ENCODE measurements around the gene OR5B2.
A peak's percentile ranks its signal among the peaks of the same experiment; 100 is the strongest.
"Not testable (repeated sequence)": the region's sequence is repeated elsewhere in the genome, so short reads cannot be mapped to it uniquely, and the experiment has no call there.

OR5B2 gene

DNA sequence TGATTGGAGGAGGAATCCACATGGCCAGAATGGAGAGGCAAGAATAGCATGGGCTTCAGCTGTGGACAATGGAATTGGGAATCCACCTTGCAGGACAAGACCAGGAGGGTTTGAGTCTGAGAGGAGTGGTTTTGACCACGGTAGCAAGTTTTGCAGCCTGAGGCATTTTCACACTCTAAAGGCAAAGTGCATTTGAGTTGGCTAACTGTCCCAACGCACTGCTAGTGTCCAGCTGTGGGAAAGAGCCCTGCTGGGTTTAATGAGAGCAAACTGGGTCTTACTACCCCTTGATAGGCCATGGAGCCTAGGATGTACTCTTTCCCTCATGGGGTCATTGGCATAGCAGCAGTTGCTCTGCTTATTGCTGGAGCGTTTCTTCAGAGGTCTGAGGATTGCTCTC is at the start of gene OR5B2:
Gene OR5B2 (minus strand): TSS at position 101 of the 400 bp plus-strand sequence. CDS start 4,860 bp downstream, outside the sequence.
- Mint-ChIP-seq H3K36me3 (peaks cover 5% of the 10 kb centered on the region), H3K9me3 (peaks cover 23% of the 10 kb centered on the region), H3K4me3 (no peak within 1 kb of the TSS), H3K4me1 (no peaks in the 10 kb centered on the region), H3K27me3 (peaks cover 35% of the 10 kb centered on the region), H3K27ac (no peak within 1 kb of the TSS)

DNA sequence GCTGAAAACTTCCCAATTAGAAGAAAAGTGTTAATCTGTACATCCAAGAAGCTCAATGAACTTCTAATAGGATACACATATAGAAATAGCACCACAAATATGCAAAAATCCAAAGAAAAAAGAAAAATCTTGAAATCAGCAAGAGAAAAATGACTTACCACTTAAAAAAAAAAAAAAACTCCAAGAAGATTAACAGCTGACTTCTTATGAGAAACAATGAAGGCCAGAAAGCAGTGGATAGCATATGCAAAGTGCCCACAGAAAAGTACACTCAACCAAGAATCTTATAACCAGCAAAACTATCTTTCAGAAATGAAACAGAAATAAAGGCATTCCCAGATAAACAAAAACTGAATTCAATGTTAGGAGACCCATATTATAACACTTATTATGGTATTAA is 44.0 kb upstream of the OR5B2 start:
- H3K4me1 Mint-ChIP-seq: no peaks in the 10 kb centered on the region
- H3K27ac Mint-ChIP-seq: no peak overlapping the region
- H3K36me3 Mint-ChIP-seq: peaks cover 17% of the 10 kb centered on the region
- no peak overlapping the region for H3K4me3 Mint-ChIP-seq
- H3K27me3 Mint-ChIP-seq: peaks cover 12% of the 10 kb centered on the region
- H3K9me3 Mint-ChIP-seq: peaks cover 37% of the 10 kb centered on the region

- H3K27me3 Mint-ChIP-seq: peaks cover 5% of the 10 kb centered on the region
- peaks cover 4% of the 10 kb centered on the region for H3K9me3 Mint-ChIP-seq
- no peak overlapping the region for H3K27ac Mint-ChIP-seq
- peaks cover 3% of the 10 kb centered on the region for H3K36me3 Mint-ChIP-seq
- no peak overlapping the region for H3K4me3 Mint-ChIP-seq
- H3K4me1 Mint-ChIP-seq: no peaks in the 10 kb centered on the region
Observed at GRCh38 chr11:58466293-58466692, 38.4 kb upstream of the OR5B2 start.

DNA sequence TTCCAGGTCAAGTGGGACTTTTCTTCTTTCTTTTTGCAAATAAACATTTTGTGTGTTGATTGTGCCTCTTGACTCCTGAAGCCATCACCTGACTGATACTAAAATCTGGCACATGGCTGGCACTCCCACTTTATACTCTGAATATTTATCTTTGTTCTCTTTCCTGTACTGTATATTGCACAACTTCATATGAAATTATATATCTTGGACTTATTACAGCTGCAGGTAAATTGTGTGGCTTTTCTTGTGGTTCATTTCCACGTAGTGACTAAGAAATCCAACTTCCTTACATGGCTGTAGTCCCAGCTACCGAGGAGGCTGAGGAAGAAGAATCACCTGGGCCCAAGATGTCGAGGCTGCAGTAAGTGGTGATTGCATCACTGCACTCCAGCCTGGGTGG is 37.8 kb upstream of the OR5B2 start:
- no peak overlapping the region for H3K4me3 Mint-ChIP-seq

DNA sequence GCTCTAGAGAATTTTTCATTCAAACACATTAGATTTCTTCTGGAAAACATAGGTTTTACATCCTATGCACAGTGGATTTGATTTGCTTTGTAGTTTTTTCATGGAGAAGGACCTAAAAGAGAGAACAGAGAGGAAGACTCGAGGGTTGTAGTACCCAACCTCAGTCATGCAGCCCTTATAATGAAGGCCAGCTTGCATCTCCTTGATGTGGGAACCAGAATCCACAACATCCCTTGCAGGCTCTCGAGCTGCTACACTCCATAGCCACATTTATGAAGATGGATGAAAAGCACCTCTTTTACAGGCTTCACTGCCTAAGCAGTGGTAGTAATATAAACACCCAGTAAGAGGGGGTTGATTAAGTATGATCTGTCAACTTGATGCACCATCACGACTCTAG is 23.7 kb upstream of the OR5B2 start:
- Mint-ChIP-seq H3K4me1 (no peaks in the 10 kb centered on the region), H3K27me3 (peaks cover 3% of the 10 kb centered on the region), H3K36me3 (peaks cover 2% of the 10 kb centered on the region), H3K27ac (no peak overlapping the region), H3K4me3 (no peak overlapping the region), H3K9me3 (no peaks in the 10 kb centered on the region)

More for the DNA sequence above, 37.8 kb upstream of the OR5B2 start:
- Mint-ChIP-seq H3K36me3 (peaks cover 3% of the 10 kb centered on the region), H3K9me3 (peaks cover 4% of the 10 kb centered on the region), H3K4me1 (no peaks in the 10 kb centered on the region), H3K27me3 (peaks cover 5% of the 10 kb centered on the region), H3K27ac (no peak overlapping the region)

- Mint-ChIP-seq H3K4me3 (no peak overlapping the region), H3K27me3 (peaks cover 12% of the 10 kb centered on the region), H3K36me3 (peaks cover 6% of the 10 kb centered on the region), H3K27ac (no peak overlapping the region), H3K9me3 (peaks cover 5% of the 10 kb centered on the region), H3K4me1 (no peaks in the 10 kb centered on the region)
Observed at GRCh38 chr11:58446294-58446693, 18.4 kb upstream of the OR5B2 start.

DNA sequence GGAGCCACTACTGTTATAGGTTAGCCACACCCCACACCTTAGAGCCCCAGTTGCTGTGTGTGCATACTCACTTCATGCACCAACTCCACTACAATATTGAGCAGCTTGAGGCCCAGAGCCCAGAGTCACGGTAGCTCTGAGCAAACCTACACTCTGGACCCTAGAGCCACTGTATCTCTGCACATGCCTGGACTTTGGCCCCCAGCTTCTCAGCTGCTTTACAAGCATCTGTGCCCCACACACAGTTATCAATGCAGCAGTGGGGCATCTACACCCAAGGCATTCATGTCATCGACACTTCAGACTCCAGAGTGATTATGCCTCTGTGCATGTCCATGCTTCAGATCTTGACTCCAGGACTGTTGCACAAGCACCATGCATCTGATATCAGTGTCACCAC is 16.4 kb upstream of the OR5B2 start:
- no peak overlapping the region for H3K4me3 Mint-ChIP-seq
- peaks cover 5% of the 10 kb centered on the region for H3K9me3 Mint-ChIP-seq
- peaks cover 16% of the 10 kb centered on the region for H3K27me3 Mint-ChIP-seq
- H3K4me1 Mint-ChIP-seq: no peaks in the 10 kb centered on the region
- peaks cover 6% of the 10 kb centered on the region for H3K36me3 Mint-ChIP-seq
- no peak overlapping the region for H3K27ac Mint-ChIP-seq

DNA sequence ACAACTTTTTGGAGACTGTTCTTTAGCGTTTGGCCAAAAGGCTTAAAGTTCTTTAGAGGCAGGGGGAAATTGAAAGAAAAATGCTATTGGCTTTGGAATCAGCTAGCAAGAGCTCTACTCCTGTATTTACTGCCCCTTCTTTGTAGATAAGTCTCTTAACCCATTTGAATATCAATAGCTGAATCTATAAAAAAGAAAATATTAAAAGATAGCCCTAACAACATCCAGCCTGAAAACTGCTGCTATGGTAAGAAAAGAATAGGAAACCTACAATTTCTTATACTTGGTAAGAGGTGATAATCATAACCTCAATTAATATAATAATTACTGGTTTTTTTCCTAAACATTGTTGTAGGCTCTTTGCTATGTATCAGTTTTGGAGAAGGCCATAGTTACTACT is 14.2 kb upstream of the OR5B2 start, which contains the start of gene OR5B12:
Gene OR5B12 (minus strand): TSS at position 101 of the 400 bp plus-strand sequence. CDS start 2,085 bp downstream, outside the sequence.
- H3K4me3 Mint-ChIP-seq: no peak within 1 kb of the TSS
- H3K27me3 Mint-ChIP-seq: peaks cover 19% of the 10 kb centered on the region
- peaks cover 5% of the 10 kb centered on the region for H3K9me3 Mint-ChIP-seq
- H3K36me3 Mint-ChIP-seq: peaks cover 7% of the 10 kb centered on the region
- H3K27ac Mint-ChIP-seq: no peak within 1 kb of the TSS
- no peaks in the 10 kb centered on the region for H3K4me1 Mint-ChIP-seq

DNA sequence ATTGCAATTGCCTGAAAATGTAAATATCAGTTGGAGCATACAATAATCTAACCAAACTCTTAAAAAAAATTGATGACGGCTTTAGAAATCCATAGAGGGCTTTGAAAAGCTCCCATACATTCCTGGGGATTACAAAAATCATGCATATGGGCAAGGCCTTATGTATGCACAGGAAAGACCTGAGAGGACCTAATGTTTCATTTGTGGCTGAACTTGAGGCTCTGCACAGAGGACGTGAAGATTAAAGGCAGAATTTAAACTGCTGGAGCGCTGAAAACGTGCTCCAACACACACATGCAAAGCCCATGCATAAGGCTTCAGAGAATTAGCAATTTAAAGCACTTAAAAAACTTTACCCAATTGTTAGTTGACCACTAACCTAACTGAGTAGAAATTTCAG is 10.6 kb upstream of the OR5B2 start:
- Mint-ChIP-seq H3K27me3 (peaks cover 11% of the 10 kb centered on the region), H3K9me3 (no peaks in the 10 kb centered on the region), H3K36me3 (peaks cover 2% of the 10 kb centered on the region), H3K4me3 (no peak overlapping the region), H3K4me1 (no peaks in the 10 kb centered on the region), H3K27ac (no peak overlapping the region)

GRCh38 chr11:58434217-58434616 is 6.3 kb upstream of the OR5B2 start:
- H3K27me3 Mint-ChIP-seq: peaks cover 14% of the 10 kb centered on the region
- H3K4me3 Mint-ChIP-seq: no peak overlapping the region
- H3K27ac Mint-ChIP-seq: no peak overlapping the region
- peaks cover 3% of the 10 kb centered on the region for H3K36me3 Mint-ChIP-seq
- H3K9me3 Mint-ChIP-seq: peaks cover 16% of the 10 kb centered on the region
- no peaks in the 10 kb centered on the region for H3K4me1 Mint-ChIP-seq

DNA sequence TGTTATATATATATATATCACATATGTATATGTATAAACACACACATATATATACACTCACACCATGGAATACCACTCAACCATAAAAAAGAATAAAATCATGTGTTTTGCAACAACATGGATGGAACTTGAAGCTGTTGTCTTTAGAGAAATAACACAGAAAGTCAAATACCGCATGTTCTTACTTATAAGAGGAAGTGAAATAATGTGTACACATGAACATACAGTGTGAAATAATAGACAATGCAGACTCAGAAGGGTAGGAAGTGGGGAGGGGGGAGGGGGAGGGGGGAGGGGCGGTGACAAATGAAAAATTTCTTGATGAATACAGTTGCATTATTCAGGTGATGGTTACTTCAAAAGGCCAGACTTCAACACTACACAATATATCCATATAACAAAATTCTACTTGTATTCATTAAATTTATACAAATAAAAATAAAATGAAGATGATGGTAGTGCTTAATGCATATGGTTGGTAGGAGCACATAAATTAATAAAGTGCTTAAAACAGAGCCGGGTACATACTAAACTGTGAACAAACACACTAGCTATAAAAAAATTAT is 5.8 kb upstream of the OR5B2 start:
- Mint-ChIP-seq H3K36me3 (peaks cover 7% of the 10 kb centered on the region), H3K27me3 (peaks cover 17% of the 10 kb centered on the region), H3K27ac (no peak overlapping the region), H3K9me3 (peaks cover 21% of the 10 kb centered on the region), H3K4me3 (no peak overlapping the region), H3K4me1 (no peaks in the 10 kb centered on the region)

- H3K4me3 Mint-ChIP-seq: no peak overlapping the region
- H3K27ac Mint-ChIP-seq: no peak overlapping the region
- H3K27me3 Mint-ChIP-seq: peaks cover 35% of the 10 kb centered on the region
Observed at GRCh38 chr11:58429273-58429672, 1.4 kb upstream of the OR5B2 start.

GRCh38 chr11:58406774-58407173 is 21.1 kb downstream of the OR5B2 start, which contains the start of gene OR5B3:
TSS of gene OR5B3 (minus strand) at chr11:58406874. CDS start at chr11:58403409, 3,465 bp downstream.
- no peak within 1 kb of the TSS for H3K27ac Mint-ChIP-seq
- H3K36me3 Mint-ChIP-seq: peaks cover 7% of the 10 kb centered on the region
- H3K27me3 Mint-ChIP-seq: peaks cover 11% of the 10 kb centered on the region
- H3K4me1 Mint-ChIP-seq: no peaks in the 10 kb centered on the region
- H3K9me3 Mint-ChIP-seq: peaks cover 18% of the 10 kb centered on the region
- H3K4me3 Mint-ChIP-seq: no peak within 1 kb of the TSS

More at GRCh38 chr11:58429273-58429672, 1.4 kb upstream of the OR5B2 start:
- Mint-ChIP-seq H3K36me3 (peaks cover 5% of the 10 kb centered on the region), H3K4me1 (no peaks in the 10 kb centered on the region), H3K9me3 (peaks cover 23% of the 10 kb centered on the region)

- not testable (repeated sequence) for H3K4me1 Mint-ChIP-seq, H3K36me3 Mint-ChIP-seq, H3K27me3 Mint-ChIP-seq, H3K9me3 Mint-ChIP-seq, H3K4me3 Mint-ChIP-seq, H3K27ac Mint-ChIP-seq
Observed at GRCh38 chr11:58399622-58400021, 28.3 kb downstream of the OR5B2 start.

- H3K4me1 Mint-ChIP-seq: no peaks in the 10 kb centered on the region
- no peak overlapping the region for H3K4me3 Mint-ChIP-seq
- no peaks in the 10 kb centered on the region for H3K9me3 Mint-ChIP-seq
- H3K27ac Mint-ChIP-seq: peak overlapping the region; percentile 52
- peaks cover 4% of the 10 kb centered on the region for H3K27me3 Mint-ChIP-seq
- H3K36me3 Mint-ChIP-seq: no peaks in the 10 kb centered on the region
Observed at GRCh38 chr11:58395581-58395980, 32.3 kb downstream of the OR5B2 start.

DNA sequence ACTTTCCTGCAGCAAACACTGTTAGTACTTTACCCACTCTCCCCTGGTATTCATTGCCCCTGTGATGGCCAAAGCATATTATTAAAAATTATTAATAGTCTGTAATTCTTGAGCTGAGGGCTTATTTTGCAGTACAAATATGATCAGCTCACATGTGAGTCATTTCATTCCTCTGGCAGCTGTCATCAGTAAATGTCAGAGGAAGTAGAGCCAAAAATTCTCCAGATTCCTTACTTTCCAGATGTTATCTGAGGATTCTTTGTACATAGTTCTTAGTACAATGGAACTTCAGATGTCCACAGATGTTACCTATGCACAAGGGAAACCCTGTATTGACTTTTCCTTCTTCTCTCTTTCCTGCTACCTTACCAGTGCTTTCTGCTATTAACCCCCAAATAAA is 33.7 kb downstream of the OR5B2 start:
- H3K36me3 Mint-ChIP-seq: no peaks in the 10 kb centered on the region
- H3K27ac Mint-ChIP-seq: no peak overlapping the region
- no peaks in the 10 kb centered on the region for H3K4me1 Mint-ChIP-seq
- peaks cover 4% of the 10 kb centered on the region for H3K27me3 Mint-ChIP-seq
- no peak overlapping the region for H3K4me3 Mint-ChIP-seq
- no peaks in the 10 kb centered on the region for H3K9me3 Mint-ChIP-seq

DNA sequence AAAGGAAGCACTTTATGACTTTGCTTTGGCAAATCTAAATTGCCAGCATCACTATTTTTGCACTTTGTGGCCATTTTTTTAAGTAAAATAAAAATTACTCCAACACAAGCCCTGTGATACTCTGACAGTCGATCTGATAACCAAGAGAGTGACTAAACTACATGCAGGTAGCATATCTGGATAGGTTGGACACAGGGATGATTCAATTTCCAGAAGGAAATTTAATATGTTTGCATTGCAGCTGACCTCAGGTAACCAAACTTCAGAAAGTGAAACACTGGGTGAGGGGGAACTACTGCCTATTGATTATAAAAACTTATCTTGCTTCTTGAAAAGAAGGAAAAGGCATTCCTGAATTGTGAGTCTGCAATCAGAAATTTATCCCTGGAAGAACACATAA is 35.2 kb downstream of the OR5B2 start:
- Mint-ChIP-seq H3K36me3 (no peaks in the 10 kb centered on the region), H3K9me3 (no peaks in the 10 kb centered on the region), H3K27me3 (peaks cover 4% of the 10 kb centered on the region)

More for the DNA sequence above, 35.2 kb downstream of the OR5B2 start:
- H3K4me1 Mint-ChIP-seq: no peaks in the 10 kb centered on the region
- no peak overlapping the region for H3K27ac Mint-ChIP-seq
- no peak overlapping the region for H3K4me3 Mint-ChIP-seq
